HCT116 (cell line): Measurements from ENCODE around the gene XYLT1. TPM values are rescaled to one million over a fixed set of nuclear protein-coding genes. Genes with fewer than 3 reads are reported as not detected.

Experiments used
- ATAC-seq: fragments of 200-7000 bp; cut with Tn5 transposase; 2 replicates; pipeline ENCODE4 v1.9.1; 2020; ENCODE audit warnings: mild to moderate bottlenecking, moderate library complexity
- BruUV-seq: library from RNA; stranded (reverse); fragments of 400-500 nt; replicated peaks from 2 replicates; lab custom pipeline; 2021; lab: Mats Ljungman, UMichigan
- CTCF ChIA-PET: fragments of 300-600 bp; sonication (Branson Sonifier 250); formaldehyde crosslinking; loops from one replicate; lab custom pipeline; 2021; ENCODE audit warnings: antibody characterized with exemption; lab: Charles Lee
- POLR2A ChIA-PET: fragments of 300-600, 350-600 bp; sonication (Branson Sonifier 250); formaldehyde crosslinking; loops from one replicate; lab custom pipeline; 2021; ENCODE audit warnings: antibody characterized with exemption; lab: Charles Lee
- RAD21 ChIA-PET, 2 experiments: fragments of 300-600 bp; sonication (Branson Sonifier 250); formaldehyde crosslinking; loops; one replicate each; lab custom pipeline; 2023; ENCODE audit warnings: low total read pairs in 2 of 2; ENCODE audit not compliant: uncharacterized antibody in 2 of 2, unreplicated experiment in 2 of 2, low non-redundant PET in 1 of 2; lab: Charles Lee
- DNase-seq: peaks from one replicate; pipeline ENCODE4 v3.0.0-alpha.2; 2010; ENCODE audit warnings: low read depth, low spot score
- H2AFZ ChIP-seq: fragments of 200-600 bp; shearing (Covaris generic), sonication (generic); 2 replicates; pipeline ENCODE4 v1.6.1; 2017; ENCODE audit warnings: low read depth, mixed run types, mixed read lengths, antibody characterized with exemption, low read length; ENCODE audit not compliant: poor library complexity, severe bottlenecking
- H3K27ac ChIP-seq: 2 replicates; pipeline ENCODE4 v1.5.1; 2012; ENCODE audit warnings: low read depth, low read length
- H3K27me3 ChIP-seq: fragments of 200-600 bp; sonication (generic); 2 replicates; pipeline ENCODE4 v1.6.1; 2016; ENCODE audit warnings: mixed run types, low read length, mixed read lengths; ENCODE audit not compliant: insufficient read depth
- H3K36me3 ChIP-seq, 2 experiments: fragments of 200-500 bp in 1 of 2; fragments of 200-600 bp in 1 of 2; sonication (Bioruptor generic) in 1 of 2; sonication (generic) in 1 of 2; 2 replicates each; pipeline versions ENCODE4 v1.5.1 to v1.6.1; 2014 to 2016; ENCODE audit warnings: low read length in 2 of 2, inconsistent platforms in 1 of 2, mixed read lengths in 1 of 2, mixed run types in 1 of 2; ENCODE audit not compliant: insufficient read depth in 2 of 2, control insufficient read depth in 1 of 2
- H3K4me1 ChIP-seq, 2 experiments: fragments of 200-600 bp in 1 of 2; sonication (generic) in 1 of 2; 2 replicates each; pipeline versions ENCODE4 v1.5.1 to v1.6.1; 2012 to 2017; ENCODE audit warnings: low read length in 2 of 2, inconsistent platforms in 1 of 2, mild to moderate bottlenecking in 1 of 2, mixed read lengths in 1 of 2, mixed run types in 1 of 2, moderate library complexity in 1 of 2; ENCODE audit not compliant: insufficient read depth in 2 of 2, control insufficient read depth in 1 of 2
- H3K4me2 ChIP-seq: fragments of 200-600 bp; sonication (generic); 2 replicates; pipeline ENCODE4 v1.6.1; 2017; ENCODE audit warnings: mixed run types, low read length, mixed read lengths
- H3K4me3 ChIP-seq, 2 experiments: fragments of 200-600 bp in 1 of 2; sonication (generic) in 1 of 2; replicated peaks in 1 of 2; 2 replicates each; pipeline ENCODE4 v1.5.1; 2011 to 2016; ENCODE audit warnings: low read length in 2 of 2, control low read depth in 1 of 2, low read depth in 1 of 2, mild to moderate bottlenecking in 1 of 2, mixed read lengths in 1 of 2, mixed run types in 1 of 2
- H3K79me2 ChIP-seq: fragments of 200-600 bp; sonication (generic); 2 replicates; pipeline ENCODE4 v1.6.1; 2017; ENCODE audit warnings: mild to moderate bottlenecking, mixed run types, low read length, moderate library complexity, mixed read lengths; ENCODE audit not compliant: insufficient read depth
- H3K9ac ChIP-seq: fragments of 200-600 bp; sonication (generic); 2 replicates; pipeline ENCODE4 v1.6.1; 2016; ENCODE audit warnings: low read length, mixed read lengths
- H3K9me2 ChIP-seq: fragments of 200-600 bp; sonication (generic), shearing (Covaris generic); 2 replicates; pipeline ENCODE4 v1.6.1; 2017; ENCODE audit warnings: mixed run types, mild to moderate bottlenecking, moderate library complexity; ENCODE audit not compliant: insufficient read depth
- H3K9me3 ChIP-seq, 2 experiments: fragments of 200-500 bp in 1 of 2; fragments of 200-600 bp in 1 of 2; sonication (Bioruptor generic) in 1 of 2; sonication (generic) in 1 of 2; 2 replicates each; pipeline ENCODE4 v1.6.1; 2014 to 2017; ENCODE audit warnings: low read length in 2 of 2, mixed read lengths in 2 of 2, inconsistent platforms in 1 of 2, low read depth in 1 of 2, mild to moderate bottlenecking in 1 of 2, mixed run types in 1 of 2, moderate library complexity in 1 of 2; ENCODE audit not compliant: control insufficient read depth in 1 of 2, insufficient read depth in 1 of 2
- H4K20me1 ChIP-seq: fragments of 200-600 bp; sonication (generic), shearing (Covaris generic); 2 replicates; pipeline ENCODE4 v1.6.1; 2017; ENCODE audit warnings: mixed run types, mild to moderate bottlenecking, moderate library complexity; ENCODE audit not compliant: insufficient read depth
- SP1 ChIP-seq: IDR thresholded peaks from 2 replicates; pipeline ENCODE4 v1.6.1; 2012; ENCODE audit warnings: low read depth
- intact Hi-C: fragments of 100-400 bp; cut with micrococcal nuclease; formaldehyde crosslinking; loops from 2 replicates; pipeline ENCODE4 v1.10.0; 2022
- total RNA-seq: library from RNA; stranded (reverse); gene quantifications from one replicate; pipeline ENCODE4 v1.2.1, GENCODE V29; 2021; ENCODE audit not compliant: unreplicated experiment
- TF ChIP-seq, protein P1 (sequence below): IDR thresholded peaks from 2 replicates; pipeline ENCODE4 v1.6.1; 2012
- TF ChIP-seq, protein P2 (sequence below): IDR thresholded peaks from 2 replicates; pipeline ENCODE4 v1.6.1; 2011; ENCODE audit warnings: mild to moderate bottlenecking, low read length, moderate library complexity; ENCODE audit not compliant: insufficient replicate concordance; ENCODE audit errors: extremely low read depth

Gene XYLT1
- total RNA-seq, 1 experiment from 2014 or later: 4.5 TPM

DNA sequence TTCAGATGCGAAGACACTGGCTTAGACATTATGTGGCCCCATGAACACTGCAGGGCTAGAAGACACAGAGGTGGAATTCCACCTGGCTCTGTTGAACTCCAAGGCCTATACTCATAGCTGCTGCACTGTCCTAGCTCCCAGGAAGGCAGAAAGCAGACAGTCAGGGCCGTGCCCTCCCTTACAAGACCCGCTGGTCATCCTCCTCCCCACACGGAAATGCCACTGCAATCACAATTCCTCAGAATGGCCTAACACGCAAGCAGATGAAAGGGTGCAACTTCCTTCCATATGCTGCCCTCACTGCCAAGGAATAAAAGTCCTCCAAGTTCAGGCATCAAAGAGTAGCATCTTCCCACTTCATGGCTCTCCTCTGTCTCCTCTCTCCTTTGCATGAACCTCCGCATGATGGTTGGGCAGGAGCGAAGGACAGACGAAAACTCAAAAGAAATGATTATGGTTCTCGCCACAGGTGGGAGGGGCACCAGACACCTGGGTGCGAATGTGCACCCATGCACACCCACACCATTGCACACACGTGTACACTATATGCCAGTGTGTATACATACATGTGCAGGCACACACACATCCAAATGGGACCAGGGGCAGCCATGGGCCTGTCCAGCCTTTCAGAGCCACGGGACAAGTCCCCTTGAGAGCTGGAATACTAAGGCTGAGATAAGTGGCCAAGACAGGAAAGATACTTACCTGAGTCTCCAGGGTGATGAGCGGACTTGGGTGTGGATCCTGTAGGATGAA, 113.3 kb downstream of the XYLT1 start:
- intact Hi-C loops: no loop called here
- DNase-seq (no peak), ATAC-seq (no peak)
- Histone ChIP-seq H3K27ac (no peak overlapping the region), H3K27me3 (no peaks in the 10 kb centered on the region), H3K4me1 (peaks cover 0 to 9% of the 10 kb centered on the region in 2 experiments; a peak in 3 of 4 replicates), H3K4me3 (no peak overlapping the region), H3K36me3 (no peaks in the 10 kb centered on the region), H3K9me2 (no peaks in the 10 kb centered on the region), H2AFZ (no peak overlapping the region), H3K79me2 (no peaks in the 10 kb centered on the region), H3K9ac (no peak overlapping the region), H3K9me3 (no peaks in the 10 kb centered on the region), H3K4me2 (no peak overlapping the region), H4K20me1 (no peaks in the 10 kb centered on the region)
- ChIA-PET POLR2A (no interaction called here), CTCF (no interaction called here), RAD21 (no interaction called here)
- TF ChIP-seq, protein P1, sequence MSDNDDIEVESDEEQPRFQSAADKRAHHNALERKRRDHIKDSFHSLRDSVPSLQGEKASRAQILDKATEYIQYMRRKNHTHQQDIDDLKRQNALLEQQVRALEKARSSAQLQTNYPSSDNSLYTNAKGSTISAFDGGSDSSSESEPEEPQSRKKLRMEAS: no peak
- BruUV-seq: no TSS peak

DNA sequence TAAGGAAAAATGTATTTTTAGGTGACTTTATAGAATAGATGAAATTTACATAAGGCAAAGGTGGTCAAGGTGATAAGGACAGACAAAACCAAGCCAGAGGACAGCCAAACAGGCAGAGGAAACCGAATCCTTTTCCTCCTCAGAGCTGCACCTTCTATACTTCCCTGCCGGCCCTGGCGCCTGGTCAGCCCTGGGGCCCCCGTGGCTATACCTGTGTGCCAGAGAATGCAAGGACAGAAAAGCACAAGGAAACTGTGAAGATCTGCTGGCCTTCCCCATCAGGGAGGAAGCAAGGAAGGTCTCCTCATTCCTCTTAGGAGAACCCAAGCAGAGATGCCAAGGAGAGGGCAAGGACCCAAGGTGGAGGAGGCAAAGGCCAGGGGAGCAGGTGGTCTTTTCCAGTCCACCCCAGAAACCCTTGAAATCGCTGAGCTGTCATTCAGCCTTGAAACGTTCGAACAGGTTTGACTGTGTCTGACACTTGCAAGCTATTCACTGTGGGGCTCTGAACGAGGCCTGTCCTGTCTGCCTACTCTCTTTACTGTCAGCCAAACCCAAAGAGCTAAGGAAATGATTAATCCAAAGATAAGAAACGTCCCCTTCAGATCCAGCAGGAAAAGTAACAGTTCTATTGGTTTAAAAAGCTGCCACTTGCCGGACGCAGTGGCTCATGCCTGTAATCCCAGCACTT, 114.4 kb downstream of the XYLT1 start:
- BruUV-seq: no TSS peak
- ATAC-seq (no peak), DNase-seq (no peak)
- no peaks in the 10 kb centered on the region for H3K36me3 ChIP-seq
- ChIA-PET RAD21 (no interaction called here), POLR2A (no interaction called here), CTCF (no interaction called here)
- H3K4me2 ChIP-seq: no peak overlapping the region
- no peaks in the 10 kb centered on the region for H3K27me3 ChIP-seq
- peaks cover 0 to 9% of the 10 kb centered on the region in 2 experiments; a peak in 3 of 4 replicates for H3K4me1 ChIP-seq
- intact Hi-C loops: no loop called here
- TF ChIP-seq, protein P2, sequence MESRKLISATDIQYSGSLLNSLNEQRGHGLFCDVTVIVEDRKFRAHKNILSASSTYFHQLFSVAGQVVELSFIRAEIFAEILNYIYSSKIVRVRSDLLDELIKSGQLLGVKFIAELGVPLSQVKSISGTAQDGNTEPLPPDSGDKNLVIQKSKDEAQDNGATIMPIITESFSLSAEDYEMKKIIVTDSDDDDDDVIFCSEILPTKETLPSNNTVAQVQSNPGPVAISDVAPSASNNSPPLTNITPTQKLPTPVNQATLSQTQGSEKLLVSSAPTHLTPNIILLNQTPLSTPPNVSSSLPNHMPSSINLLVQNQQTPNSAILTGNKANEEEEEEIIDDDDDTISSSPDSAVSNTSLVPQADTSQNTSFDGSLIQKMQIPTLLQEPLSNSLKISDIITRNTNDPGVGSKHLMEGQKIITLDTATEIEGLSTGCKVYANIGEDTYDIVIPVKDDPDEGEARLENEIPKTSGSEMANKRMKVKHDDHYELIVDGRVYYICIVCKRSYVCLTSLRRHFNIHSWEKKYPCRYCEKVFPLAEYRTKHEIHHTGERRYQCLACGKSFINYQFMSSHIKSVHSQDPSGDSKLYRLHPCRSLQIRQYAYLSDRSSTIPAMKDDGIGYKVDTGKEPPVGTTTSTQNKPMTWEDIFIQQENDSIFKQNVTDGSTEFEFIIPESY: no peak
- TF ChIP-seq SP1: no peak
- H3K9me3 ChIP-seq: no peaks in the 10 kb centered on the region
- no peak overlapping the region for H3K27ac ChIP-seq
- H3K4me3 ChIP-seq: no peak overlapping the region
- H3K9ac ChIP-seq: no peak overlapping the region
- H3K9me2 ChIP-seq: no peaks in the 10 kb centered on the region
- H4K20me1 ChIP-seq: no peaks in the 10 kb centered on the region
- no peaks in the 10 kb centered on the region for H3K79me2 ChIP-seq
- no peak overlapping the region for H2AFZ ChIP-seq
